HG03571 (cell line): ENCODE results near the gene NHS.

Experiments used
- ATAC-seq: cut with Tn5 transposase; IDR thresholded peaks from one replicate; pipeline ENCODE4 v1.9.1; 2021; ENCODE audit not compliant: unreplicated experiment

NHS gene

DNA sequence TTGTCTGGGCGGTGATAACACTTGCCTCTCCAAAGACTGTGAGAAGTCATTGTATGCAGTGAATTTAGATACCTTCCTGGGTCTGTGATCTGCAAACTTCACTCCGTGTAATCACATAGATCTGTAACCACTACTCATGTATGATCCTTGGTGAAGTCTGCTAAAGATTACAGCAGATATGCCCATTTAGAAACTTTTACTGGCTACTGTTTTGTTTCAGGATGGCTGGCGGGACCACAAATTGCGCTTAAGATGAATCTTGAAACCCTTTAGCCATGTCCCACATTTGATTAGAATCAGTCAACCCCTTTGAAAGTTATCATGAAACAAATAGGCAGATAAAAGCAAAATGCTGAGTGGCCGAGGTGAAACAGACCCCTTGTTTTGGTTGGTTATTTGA is 235.8 kb downstream of the NHS start:
- ATAC-seq: no peak

DNA sequence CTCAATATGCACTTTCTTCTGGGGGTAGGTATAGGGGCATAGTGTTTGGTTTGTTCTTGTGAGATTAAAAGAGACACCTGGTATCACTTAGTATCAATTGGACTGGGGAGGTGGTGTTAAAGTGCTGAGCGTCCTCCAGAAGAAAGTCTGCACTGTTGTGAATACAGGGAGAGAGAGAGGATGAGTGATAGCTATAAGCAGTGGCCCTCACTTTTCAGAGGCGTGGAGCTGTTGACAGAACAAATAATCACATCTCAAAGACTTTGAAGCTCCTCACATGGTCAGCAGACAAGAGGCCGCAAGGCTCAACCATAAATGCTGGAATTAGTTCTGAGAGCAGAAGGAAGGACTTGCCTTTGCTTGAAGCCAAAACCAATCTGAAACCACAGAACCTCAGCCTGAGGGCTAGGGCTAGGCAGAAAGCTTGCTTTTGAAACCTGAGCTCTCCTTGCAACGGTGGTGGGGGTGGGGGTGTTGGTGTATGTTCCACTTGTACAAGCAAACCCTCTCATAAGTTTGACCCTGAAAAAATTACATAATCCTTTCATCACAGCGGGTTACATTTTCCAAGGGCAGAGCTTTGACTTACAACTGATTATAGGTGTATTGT is 239.1 kb downstream of the NHS start:
- ATAC-seq: peak; percentile 62

DNA sequence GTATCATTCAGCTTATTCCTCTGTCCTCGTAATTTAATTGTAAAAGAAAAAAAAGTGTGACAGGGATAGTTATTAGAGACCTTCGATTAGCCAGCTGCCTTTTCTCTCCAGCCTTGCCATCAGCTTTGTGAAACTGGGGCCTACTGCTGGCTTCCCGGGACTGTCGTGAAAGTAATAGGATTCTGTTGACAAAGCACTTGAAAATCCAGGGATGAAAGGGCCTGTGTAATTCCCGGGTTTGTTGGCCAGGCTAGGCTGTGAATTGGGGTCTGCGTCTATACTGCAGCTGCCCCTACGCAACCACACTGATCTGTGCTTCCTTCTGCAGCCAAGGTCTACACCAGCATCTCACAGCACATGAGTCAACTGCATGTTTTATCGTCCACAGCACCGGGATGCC is 241.9 kb downstream of the NHS start:
- no peak for ATAC-seq

DNA sequence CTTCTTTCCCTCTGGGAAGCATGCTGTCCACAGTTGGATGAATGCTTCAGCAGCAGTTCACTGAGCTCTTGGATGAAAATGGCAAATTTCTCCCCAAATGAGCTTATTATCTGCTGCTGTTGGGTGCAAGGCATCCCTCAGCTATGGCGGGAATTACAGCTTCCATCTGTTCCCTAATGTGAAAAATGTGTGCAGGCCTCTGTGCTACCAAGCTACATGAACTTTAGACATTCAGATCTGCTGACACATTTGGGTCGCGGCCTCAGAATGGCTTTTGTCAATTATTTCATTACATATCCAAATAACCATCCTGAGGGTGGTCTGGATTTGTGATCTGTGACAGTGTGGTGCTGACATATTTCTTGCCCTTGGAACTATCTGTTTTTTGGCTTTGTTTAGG is 242.8 kb downstream of the NHS start:
- no peak for ATAC-seq

- ATAC-seq: no peak
Measured at GRCh38 chrX:17621566-17622270, 246.7 kb downstream of the NHS start.

- no peak for ATAC-seq
Measured at GRCh38 chrX:17622331-17622730, 247.3 kb downstream of the NHS start.

DNA sequence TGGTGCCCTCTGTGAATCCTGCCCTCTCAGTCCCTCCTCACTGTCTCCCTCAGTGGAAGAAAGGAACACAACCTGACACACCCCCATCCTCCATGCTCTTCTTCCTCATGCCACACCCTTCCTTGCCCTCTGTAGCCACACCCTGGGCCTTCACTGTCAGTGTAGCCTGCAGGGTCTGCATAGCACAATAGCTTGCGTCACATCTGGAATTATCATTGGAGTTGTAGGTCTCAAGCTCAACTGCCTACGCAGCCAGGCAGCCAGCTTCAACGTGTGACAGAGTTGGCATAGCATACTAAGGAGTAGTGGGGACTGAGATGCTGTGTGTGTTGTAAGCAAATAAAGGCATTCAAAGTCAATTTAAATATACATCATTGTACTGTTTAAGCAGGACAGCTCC is 248.8 kb downstream of the NHS start:
- ATAC-seq: no peak

- no peak for ATAC-seq
Measured at GRCh38 chrX:17627026-17627425, 252.0 kb downstream of the NHS start.

- no peak for ATAC-seq
Measured at GRCh38 chrX:17628976-17629375, 254.0 kb downstream of the NHS start.

DNA sequence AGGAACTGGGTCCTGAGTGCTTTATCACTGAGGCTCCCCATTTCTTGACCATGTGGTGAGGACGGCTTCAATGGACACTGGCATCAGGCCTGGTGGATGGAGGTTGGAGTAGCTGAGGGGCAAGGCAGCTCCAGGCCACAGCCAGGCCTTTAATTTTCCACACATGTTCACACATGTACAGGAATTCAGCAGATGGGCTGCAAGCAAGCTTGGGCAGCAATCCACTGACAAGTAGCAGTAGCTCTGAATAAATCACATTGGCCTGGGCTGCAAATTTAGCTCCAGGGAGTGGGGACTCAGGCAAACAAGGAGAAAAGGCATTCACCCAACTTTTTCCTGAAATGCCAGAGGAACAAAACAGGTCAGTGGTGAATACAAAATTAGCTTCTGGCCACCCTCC is 254.5 kb downstream of the NHS start:
- no peak for ATAC-seq

GRCh38 chrX:17631647-17632046 is 256.6 kb downstream of the NHS start:
- ATAC-seq: no peak

DNA sequence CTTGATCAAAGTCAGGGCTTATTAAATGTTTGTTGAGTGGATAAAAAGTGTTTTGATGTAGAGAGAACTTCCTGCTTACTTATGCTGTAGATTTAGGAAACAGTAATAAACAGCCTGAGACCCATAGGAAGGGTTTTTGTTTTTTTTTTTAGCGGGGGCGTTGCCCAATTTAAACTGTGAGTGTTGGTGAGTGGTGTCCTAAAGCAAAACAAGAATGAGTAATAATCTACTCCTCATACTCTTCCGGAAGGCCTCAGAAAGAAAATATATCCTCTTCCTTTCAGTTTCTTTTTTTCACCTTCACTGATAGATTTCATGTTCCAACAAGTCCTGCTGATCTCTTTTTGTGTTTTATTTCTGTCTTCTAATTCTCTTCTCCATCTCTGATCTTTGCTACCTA is 257.9 kb downstream of the NHS start:
- ATAC-seq: no peak

DNA sequence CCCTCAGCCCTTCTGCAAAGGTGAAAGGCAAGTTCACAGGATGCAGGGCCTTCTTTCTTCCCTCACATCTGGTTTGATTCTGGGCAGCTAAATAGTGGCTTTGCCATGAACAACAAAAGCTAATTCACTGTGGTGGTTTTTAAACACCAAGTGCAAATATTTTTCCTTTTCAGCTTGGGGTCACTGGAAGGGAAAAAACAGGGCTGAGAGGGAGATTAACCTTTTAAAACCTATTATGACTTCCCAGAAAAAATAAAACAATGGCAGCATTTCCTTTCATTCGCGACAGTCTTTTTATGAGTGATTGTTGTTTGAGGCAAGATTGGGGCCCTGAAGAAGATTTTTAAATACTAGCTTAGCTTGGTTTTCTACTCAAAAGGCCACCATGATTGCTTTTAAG is 258.5 kb downstream of the NHS start:
- no peak for ATAC-seq

- no peak for ATAC-seq
Measured at GRCh38 chrX:17634542-17635207, 259.7 kb downstream of the NHS start.

- no peak for ATAC-seq
Measured at GRCh38 chrX:17635231-17635630, 260.2 kb downstream of the NHS start.

DNA sequence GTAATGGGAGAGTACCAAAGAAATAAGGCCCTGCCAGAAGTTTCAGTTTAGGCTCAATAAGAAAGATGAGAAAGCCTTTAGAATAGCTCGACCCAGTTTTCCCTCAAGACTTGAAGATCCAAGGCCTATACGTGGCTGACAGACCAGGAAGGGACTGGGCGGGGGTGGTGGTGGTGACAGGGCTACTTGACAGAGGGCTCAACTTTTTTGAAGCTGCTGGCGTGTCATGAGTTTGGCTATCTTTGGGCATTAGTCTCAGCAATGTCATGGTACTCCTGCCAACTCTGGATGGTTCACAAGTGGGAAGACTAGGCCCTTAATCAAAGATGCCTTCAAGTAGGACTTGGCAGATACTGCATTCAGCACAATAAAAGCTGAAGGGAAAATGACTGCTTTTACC is 262.2 kb downstream of the NHS start:
- no peak for ATAC-seq

DNA sequence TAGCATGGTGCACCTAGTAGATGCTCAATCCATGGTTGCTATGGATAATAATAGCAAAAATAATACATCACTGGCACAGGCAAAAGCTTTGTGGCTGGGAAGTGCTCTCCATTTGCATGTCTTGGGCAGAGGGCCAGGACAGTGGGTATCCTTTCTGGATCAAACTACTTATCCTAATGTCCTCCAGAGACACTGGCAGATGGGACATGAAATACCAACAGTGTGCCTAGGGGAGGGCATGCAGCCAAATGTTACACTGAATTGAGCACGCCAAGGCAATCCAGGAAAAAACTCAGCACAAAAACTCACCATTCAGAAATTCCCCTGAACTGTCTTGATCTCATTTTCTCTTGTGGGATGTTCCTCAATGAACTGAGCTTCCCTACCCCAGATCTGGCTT is 263.7 kb downstream of the NHS start:
- ATAC-seq: no peak

DNA sequence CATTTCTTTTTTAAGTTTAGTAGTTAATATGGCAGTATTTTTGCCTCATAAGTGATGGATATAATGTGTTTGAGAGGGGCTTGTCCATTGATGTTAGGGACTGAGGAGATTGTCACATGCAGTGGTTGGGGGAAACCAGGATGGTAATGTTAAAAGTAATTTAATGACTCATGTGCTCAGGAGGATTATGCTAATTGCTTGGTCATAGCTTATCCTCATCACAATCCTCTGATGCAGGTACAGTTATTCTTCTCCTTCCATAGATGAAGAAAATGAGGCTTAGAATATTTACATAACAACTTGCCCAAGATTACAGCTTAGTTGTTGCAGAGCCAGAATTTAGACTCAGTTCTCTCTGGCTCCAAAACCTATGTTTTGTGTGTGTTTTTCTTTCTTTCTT is 267.9 kb downstream of the NHS start:
- ATAC-seq: no peak

GRCh38 chrX:17643528-17643927 is 268.5 kb downstream of the NHS start:
- no peak for ATAC-seq

- ATAC-seq: no peak
Measured at GRCh38 chrX:17644001-17644400, 269.0 kb downstream of the NHS start.

DNA sequence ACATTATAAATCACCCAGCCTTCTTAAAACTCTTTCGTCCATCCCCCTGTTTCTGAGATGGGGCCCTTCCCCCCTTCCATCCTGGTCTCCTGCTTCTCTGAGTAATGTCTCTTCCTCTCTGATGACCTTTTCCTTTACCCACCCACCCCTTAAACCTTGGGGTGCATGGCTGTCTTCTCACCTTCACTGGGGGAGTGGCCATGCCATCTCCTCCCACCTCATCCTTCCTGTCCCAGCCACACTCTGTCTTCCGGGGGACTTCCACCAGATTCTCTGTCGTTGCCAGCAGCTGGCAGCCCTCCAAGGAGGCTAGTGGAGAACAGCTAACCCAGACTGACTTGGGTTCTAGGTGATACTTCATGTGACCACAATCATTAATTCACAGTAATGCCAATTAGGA is 279.1 kb downstream of the NHS start:
- ATAC-seq: no peak

- no peak for ATAC-seq
Measured at GRCh38 chrX:17655211-17656034, 280.4 kb downstream of the NHS start.
